CD4-positive, alpha-beta T cell treated with Interleukin-21 for 1 hour (primary cell): ENCODE results near the gene NRXN2.
"Not testable (repeated sequence)": the region's sequence is repeated elsewhere in the genome, so short reads cannot be mapped to it uniquely, and the experiment has no call there.

Experiments used
- DNase-seq: peaks from one replicate; pipeline ENCODE4 v3.0.0-alpha.2; 2020

Gene NRXN2

DNA sequence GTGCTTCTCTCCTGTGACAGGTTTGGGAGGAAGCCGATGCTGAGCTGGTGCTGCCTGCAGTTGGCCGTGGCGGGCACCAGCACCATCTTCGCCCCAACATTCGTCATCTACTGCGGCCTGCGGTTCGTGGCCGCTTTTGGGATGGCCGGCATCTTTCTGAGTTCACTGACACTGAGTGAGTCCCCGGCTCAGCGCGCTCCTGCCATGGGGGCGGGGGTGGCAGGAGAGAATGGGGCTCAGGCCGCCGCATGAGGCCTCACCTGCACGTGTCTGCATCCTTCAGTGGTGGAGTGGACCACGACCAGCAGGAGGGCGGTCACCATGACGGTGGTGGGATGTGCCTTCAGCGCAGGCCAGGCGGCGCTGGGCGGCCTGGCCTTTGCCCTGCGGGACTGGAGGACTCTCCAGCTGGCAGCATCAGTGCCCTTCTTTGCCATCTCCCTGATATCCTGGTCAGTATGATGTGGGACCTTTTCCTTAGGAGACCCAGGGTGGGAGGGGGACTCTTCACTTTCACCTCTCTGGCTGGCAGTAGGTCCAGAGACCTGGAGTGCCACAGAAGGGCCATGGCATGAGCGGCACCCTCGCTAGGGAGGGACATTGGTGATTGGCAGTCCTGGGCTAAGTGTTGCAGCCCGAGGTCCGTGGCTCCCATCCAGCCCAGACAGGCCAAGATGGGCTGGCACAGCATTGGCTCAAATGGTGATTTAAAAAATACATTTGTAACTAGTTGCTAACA lies 160.8 kb downstream of the NRXN2 start:
- no peak for DNase-seq

DNA sequence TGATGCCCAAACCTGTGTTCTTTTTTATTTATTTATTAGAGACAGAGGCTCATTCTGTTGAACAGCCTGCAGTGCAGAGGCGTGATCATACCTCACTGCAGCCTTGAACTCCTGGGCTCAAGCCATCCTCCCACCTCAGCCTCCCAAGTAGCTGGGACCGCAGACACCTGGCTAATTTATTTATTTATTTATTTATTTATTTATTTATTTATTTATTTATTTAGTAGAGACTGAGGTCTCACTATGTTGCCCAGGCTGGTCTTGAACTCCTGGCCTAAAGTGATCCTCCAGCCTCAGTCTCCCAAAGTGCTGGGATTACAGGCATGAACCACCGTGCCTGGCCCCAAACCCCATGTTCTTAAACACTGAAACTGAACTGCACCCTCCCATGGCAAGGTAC lies 161.6 kb downstream of the NRXN2 start:
- DNase-seq, result not testable (repeated sequence)

DNA sequence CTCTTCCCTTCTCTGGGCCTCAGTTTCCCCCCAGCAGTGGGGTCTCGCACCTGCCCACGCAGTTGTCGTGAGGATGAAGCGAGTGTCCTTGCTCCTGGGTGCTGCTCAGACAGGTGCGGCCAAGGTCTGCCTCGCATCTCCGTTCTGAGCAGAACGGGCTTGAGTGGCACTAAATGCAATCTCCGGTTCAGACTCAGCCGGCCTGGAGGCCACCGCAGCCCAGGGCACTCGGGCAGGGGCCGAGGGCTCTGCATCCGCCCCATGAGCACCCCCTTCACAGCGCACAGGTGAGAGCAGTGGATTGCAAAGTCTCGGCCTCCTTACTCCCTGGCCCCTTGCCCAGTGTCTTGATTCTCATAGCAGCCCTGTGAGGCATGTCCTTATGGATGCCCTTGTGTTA lies 162.1 kb downstream of the NRXN2 start:
- DNase-seq, result no peak

DNA sequence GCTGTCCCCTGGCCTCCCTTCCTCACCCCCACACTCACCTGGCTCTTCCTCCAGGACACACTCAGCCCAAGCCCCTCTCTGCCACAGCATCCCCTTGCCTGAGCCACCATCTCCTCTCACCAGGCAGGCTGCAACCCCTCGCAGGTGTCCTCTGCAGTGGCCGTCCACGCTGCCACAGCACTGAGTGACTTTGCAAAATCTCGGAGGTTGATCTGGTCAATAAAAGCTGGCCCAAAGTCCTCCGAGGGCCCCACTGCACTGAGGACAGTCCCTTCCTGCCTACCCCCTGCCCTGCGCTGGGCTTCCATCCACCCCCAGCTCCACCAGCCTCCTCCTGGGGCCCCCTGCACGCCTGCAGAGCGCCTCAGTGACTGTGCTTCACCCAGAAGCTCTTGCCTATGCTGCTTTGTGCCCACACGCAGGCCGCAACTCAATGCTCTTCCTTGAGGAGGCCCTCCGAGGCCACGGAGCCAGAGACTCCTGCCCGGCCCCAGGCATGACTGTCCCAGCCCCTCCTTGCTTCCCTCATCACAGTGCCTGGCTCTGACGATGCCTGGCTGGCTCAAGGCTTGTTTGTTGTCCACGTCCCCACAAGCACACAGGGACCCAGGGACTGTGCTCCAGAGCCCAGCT lies 162.7 kb downstream of the NRXN2 start:
- DNase-seq, result no peak

DNA sequence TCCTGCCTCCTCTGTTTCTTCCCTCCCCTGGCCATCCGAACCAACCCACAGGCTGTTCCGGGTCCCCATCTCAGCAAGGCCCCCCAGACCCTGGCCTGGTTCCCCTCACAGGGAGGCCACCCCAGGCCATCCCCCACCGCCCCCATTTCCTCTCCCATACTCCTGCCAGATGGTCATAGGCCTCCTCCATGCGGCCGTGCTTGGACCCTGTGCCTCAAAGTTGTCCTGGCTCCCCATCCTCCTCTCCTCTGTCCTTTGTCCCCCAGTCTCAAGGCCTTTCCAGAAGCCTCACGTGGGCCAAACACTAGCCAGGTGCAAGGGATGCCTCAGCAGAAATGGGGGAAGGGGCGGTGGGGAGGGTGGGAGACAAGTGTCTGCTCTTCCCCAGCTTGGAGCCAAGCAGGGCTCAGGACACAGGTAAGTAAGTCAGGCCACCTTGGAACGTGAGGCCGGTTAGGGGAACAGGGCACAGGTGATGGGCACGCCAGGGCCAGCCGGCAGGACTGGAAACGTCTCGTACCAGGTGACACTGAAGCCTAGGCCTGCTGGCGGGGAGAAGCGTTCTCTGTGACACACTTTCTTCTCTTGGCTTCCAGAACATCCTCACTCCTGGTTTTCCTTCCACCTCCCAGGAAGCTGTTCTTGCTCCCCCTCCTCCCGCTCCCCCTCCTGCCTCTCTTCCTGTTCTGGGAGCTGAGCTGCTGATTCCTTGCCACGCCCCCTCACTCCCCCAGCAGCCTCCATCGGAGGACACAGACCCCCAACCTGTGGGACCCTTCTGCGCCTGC lies 163.5 kb downstream of the NRXN2 start:
- DNase-seq, result no peak

DNA sequence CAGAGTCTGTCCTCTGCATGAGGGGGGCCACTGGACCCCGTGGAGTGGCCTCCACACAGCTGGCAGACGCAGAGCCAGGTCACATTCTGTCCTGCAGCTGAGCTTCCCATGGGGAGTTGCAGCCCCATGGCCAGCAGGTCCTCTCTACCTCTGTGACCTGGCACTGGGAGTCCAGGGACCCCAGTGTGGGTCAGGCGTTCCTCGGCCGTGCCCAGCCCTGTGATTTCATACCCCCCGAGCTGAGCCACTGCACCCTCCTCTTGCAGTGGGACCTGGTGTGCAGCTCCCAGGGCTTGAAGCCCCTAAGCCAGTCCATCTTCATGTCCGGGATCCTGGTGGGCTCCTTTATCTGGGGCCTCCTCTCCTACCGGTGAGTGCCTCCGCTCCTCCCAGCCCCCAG lies 164.1 kb downstream of the NRXN2 start:
- DNase-seq, result no peak

DNA sequence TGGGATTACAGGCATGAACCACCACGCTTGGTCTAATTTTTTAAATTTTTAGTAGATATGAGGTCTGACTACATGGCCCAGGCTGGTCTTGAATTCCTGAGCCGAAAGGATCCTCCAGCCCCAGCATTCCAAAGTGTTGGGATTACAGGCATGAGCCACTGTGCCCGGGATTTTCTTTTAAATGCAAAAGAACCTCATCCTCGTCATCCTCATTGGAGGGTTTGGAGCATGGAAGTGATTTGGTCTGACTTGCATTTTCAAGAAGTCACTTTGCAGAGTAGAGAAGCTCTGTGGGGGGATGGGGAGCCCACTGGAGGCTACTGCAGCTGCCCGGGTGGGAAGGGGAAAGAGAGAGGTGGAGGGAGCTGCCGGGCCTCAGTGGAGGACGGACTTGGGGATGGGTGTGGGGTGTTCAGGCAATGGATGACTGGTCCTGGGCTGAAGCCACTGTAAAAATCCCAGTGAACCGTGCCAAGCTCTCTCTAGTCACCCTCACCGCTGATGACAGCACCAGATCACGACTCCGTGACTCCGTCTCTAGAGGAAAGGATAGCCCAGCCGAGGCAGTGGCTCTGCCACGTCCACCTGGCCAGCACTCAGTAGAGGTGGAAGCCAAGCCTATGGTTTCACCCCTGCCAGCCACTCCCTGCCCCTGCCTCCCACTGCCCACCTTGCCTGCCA lies 164.8 kb downstream of the NRXN2 start:
- no peak for DNase-seq

DNA sequence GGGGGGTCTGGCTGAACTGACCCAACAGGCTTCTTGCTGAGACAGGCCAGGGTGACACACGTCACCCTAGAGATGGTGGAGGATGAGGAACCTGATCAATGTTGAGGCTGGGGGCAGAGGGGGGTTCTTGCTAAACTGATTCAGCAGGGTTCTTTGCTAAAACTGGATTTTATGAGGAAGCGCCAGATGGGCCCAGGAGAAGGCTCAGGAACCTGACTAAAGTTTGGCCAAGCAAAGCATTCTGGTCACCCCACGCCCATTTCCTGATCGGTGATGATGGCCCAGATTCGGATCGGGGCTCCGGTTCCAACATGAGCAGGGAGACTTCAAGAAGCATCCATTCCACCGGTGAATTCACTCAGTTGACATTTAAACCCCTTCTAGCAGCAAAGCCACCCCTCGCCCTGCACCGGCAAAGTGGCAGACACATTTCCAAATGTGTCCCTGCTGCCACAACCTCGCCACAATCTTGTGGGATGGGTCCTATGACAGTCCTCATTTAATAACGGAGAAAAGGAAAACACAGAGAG lies 166.2 kb downstream of the NRXN2 start:
- DNase-seq, result no peak
